IMR-90 (cell line): ENCODE measurements around the gene C1orf105.

ENCODE experiments used
- CTCF ChIP-seq: conservative IDR thresholded peaks from 2 replicates; pipeline ENCODE4 v1.5.1; 2012; ENCODE audit warnings: mild to moderate bottlenecking, low read depth, low read length, improper control_type of control experiment
- POLR2A ChIP-seq: IDR thresholded peaks from 2 replicates; pipeline ENCODE4 v1.6.1; 2012; ENCODE audit warnings: mild to moderate bottlenecking, low read depth, low read length

GRCh38 chr1:172398193-172398592, 22.3 kb upstream of the C1orf105 start:
- no peak for TF ChIP-seq CTCF
- TF ChIP-seq POLR2A, result no peak
